WTC11 (cell line): ENCODE measurements around the gene KCNMA1. TPM values are rescaled to one million over a fixed set of nuclear protein-coding genes. Genes with fewer than 3 reads are reported as not detected.

Source experiments
- ATAC-seq: fragments of 200-7000 bp; cut with Tn5 transposase; 2 replicates; pipeline ENCODE4 v1.10.0; 2021; ENCODE audit warnings: mild to moderate bottlenecking, moderate library complexity
- CTCF ChIA-PET: fragments of 300-600 bp; sonication (Branson Sonifier 250); formaldehyde crosslinking; loops from one replicate; lab custom pipeline; 2021; ENCODE audit warnings: antibody characterized with exemption; lab: Charles Lee
- POLR2A ChIA-PET: fragments of 350-600 bp; sonication (Branson Sonifier 250); formaldehyde crosslinking; loops from one replicate; lab custom pipeline; 2021; ENCODE audit warnings: antibody characterized with exemption; lab: Charles Lee
- DNase-seq: peaks from one replicate; pipeline ENCODE4 v3.0.0; 2021; ENCODE audit warnings: low spot score
- H3K27ac Mint-ChIP-seq: 2 replicates; pipeline ENCODE4 v1.8.0; 2021; ENCODE audit warnings: mixed read lengths
- H3K27me3 Mint-ChIP-seq: 2 replicates; pipeline ENCODE4 v1.8.0; 2021; ENCODE audit warnings: low read depth, mild to moderate bottlenecking, moderate library complexity, mixed read lengths
- H3K36me3 Mint-ChIP-seq: 2 replicates; pipeline ENCODE4 v1.8.0; 2021; ENCODE audit warnings: mixed read lengths
- H3K4me1 Mint-ChIP-seq: 2 replicates; pipeline ENCODE4 v1.8.0; 2022; ENCODE audit warnings: mixed read lengths
- H3K4me3 Mint-ChIP-seq: 2 replicates; pipeline ENCODE4 v1.8.0; 2021; ENCODE audit warnings: mild to moderate bottlenecking, moderate library complexity, mixed read lengths
- H3K9me3 Mint-ChIP-seq: 2 replicates; pipeline ENCODE4 v1.8.0; 2021; ENCODE audit warnings: mixed read lengths
- AR ChIP-seq: fragments of 250-450 bp; sonication (Bioruptor Pico); IDR thresholded peaks from 2 replicates; pipeline ENCODE4 v1.9.0; 2021; ENCODE audit warnings: mild to moderate bottlenecking
- ARID4B ChIP-seq: sonication (generic); formaldehyde crosslinking; IDR thresholded peaks from 2 replicates; pipeline ENCODE4 v1.8.0; 2023; ENCODE audit warnings: missing genetic modification reagents, mild to moderate bottlenecking, borderline replicate concordance
- ATF3 ChIP-seq: sonication (generic); formaldehyde crosslinking; conservative IDR thresholded peaks from 2 replicates; pipeline ENCODE4 v1.8.1; 2022; ENCODE audit warnings: mild to moderate bottlenecking, missing genetic modification reagents
- E2F5 ChIP-seq: sonication (generic); formaldehyde crosslinking; IDR thresholded peaks from 2 replicates; pipeline ENCODE4 v1.8.1; 2022; ENCODE audit warnings: mild to moderate bottlenecking, moderate library complexity, missing genetic modification reagents
- GRHL2 ChIP-seq: fragments of 250-450 bp; sonication (Bioruptor Pico); IDR thresholded peaks from 2 replicates; pipeline ENCODE4 v1.8.0; 2022; ENCODE audit warnings: mild to moderate bottlenecking, moderate library complexity; ENCODE audit not compliant: insufficient replicate concordance, severe bottlenecking
- GTF2I ChIP-seq: fragments of 250-450 bp; sonication (Bioruptor Pico); conservative IDR thresholded peaks from 2 replicates; pipeline ENCODE4 v1.4.0; 2021; ENCODE audit warnings: mild to moderate bottlenecking
- HMGA2 ChIP-seq: fragments of 250-450 bp; sonication (Bioruptor Pico); IDR thresholded peaks from 2 replicates; pipeline ENCODE4 v1.4.0; 2021; ENCODE audit warnings: mild to moderate bottlenecking, moderate library complexity
- IRF2 ChIP-seq: sonication (generic); formaldehyde crosslinking; IDR thresholded peaks from 2 replicates; pipeline ENCODE4 v1.8.0; 2022; ENCODE audit warnings: low read depth, missing genetic modification reagents, borderline replicate concordance
- MLX ChIP-seq: sonication (generic); formaldehyde crosslinking; IDR thresholded peaks from 2 replicates; pipeline ENCODE4 v1.8.1; 2023; ENCODE audit warnings: mild to moderate bottlenecking, missing genetic modification reagents, moderate library complexity
- MXD4 ChIP-seq: fragments of 250-450 bp; sonication (Bioruptor Pico); IDR thresholded peaks from 2 replicates; pipeline ENCODE4 v1.8.0; 2021; ENCODE audit warnings: mild to moderate bottlenecking, moderate library complexity, borderline replicate concordance
- NR1H2 ChIP-seq: sonication (generic); formaldehyde crosslinking; IDR thresholded peaks from 2 replicates; pipeline ENCODE4 v1.9.0; 2021; ENCODE audit warnings: mild to moderate bottlenecking, moderate library complexity, missing genetic modification reagents
- NR2C2 ChIP-seq: sonication (generic); formaldehyde crosslinking; IDR thresholded peaks from 2 replicates; pipeline ENCODE4 v1.8.0; 2022; ENCODE audit warnings: mild to moderate bottlenecking, missing genetic modification reagents
- RELA ChIP-seq: sonication (generic); formaldehyde crosslinking; IDR thresholded peaks from 2 replicates; pipeline ENCODE4 v1.8.1; 2022; ENCODE audit warnings: missing genetic modification reagents, mild to moderate bottlenecking, borderline replicate concordance
- SMAD4 ChIP-seq: sonication (generic); formaldehyde crosslinking; IDR thresholded peaks from 2 replicates; pipeline ENCODE4 v1.8.0; 2022; ENCODE audit warnings: mild to moderate bottlenecking, missing genetic modification reagents
- TCF7 ChIP-seq: sonication (generic); formaldehyde crosslinking; IDR thresholded peaks from 2 replicates; pipeline ENCODE4 v1.8.0; 2022; ENCODE audit warnings: mild to moderate bottlenecking, low read depth, missing genetic modification reagents, moderate library complexity
- TP53 ChIP-seq: sonication (generic); formaldehyde crosslinking; IDR thresholded peaks from 2 replicates; pipeline ENCODE4 v1.8.1; 2023; ENCODE audit warnings: mild to moderate bottlenecking, missing genetic modification reagents
- ZNF317 ChIP-seq: sonication (generic); formaldehyde crosslinking; IDR thresholded peaks from 2 replicates; pipeline ENCODE4 v1.8.1; 2023; ENCODE audit warnings: low read depth, mild to moderate bottlenecking, moderate library complexity, missing genetic modification reagents, borderline replicate concordance
- ZNF425 ChIP-seq: fragments of 250-450 bp; sonication (Bioruptor Pico); conservative IDR thresholded peaks from 2 replicates; pipeline ENCODE4 v1.9.0; 2021; ENCODE audit warnings: mild to moderate bottlenecking
- ZNF671 ChIP-seq: fragments of 250-450 bp; sonication (Bioruptor Pico); IDR thresholded peaks from 2 replicates; pipeline ENCODE4 v1.8.0; 2021; ENCODE audit warnings: mild to moderate bottlenecking
- total RNA-seq: library from RNA; stranded (reverse); gene quantifications from 3 replicates; pipeline ENCODE4 v1.2.3, GENCODE V29; 2021

The KCNMA1 gene
- total RNA-seq, 1 experiment from 2014 or later: 7.3 TPM

GRCh38 chr10:77504196-77504872, 133.3 kb downstream of the KCNMA1 start:
- H3K27ac Mint-ChIP-seq: no peak overlapping the region
- ATAC-seq: no peak
- ChIA-PET POLR2A (no interaction called here), CTCF (interaction anchor here (1.0 to 1.6 kb wide), 3 partner anchors 9 to 135 kb away, joined by 3 to 5 read pairs (median 4); no protein-coding TSS in a partner anchor)
- H3K4me1 Mint-ChIP-seq: 0 out of 2 replicates have a peak, but pooled peaks cover 5% of the 10 kb centered on the region
- no peak overlapping the region for H3K4me3 Mint-ChIP-seq
- H3K36me3 Mint-ChIP-seq: no peaks in the 10 kb centered on the region
- TF ChIP-seq ZNF671 (CRISPR knock-in tag): no peak
- no peak for TF ChIP-seq TP53
- no peak for TF ChIP-seq IRF2 (CRISPR knock-in tag)
- no peak for TF ChIP-seq TCF7 (CRISPR knock-in tag)
- TF ChIP-seq MLX (CRISPR knock-in tag): no peak
- no peak for TF ChIP-seq NR1H2 (CRISPR knock-in tag)
- no peak for TF ChIP-seq HMGA2
- no peak for TF ChIP-seq ATF3 (CRISPR knock-in tag)
- TF ChIP-seq ARID4B: no peak
- no peak for TF ChIP-seq SMAD4 (CRISPR knock-in tag)
- no peak for TF ChIP-seq NR2C2 (CRISPR knock-in tag)
- TF ChIP-seq E2F5 (CRISPR knock-in tag): no peak
- no peak for TF ChIP-seq MXD4 (CRISPR knock-in tag)
- no peak for TF ChIP-seq ZNF317 (CRISPR knock-in tag)
- TF ChIP-seq ZNF425 (CRISPR knock-in tag): no peak
- no peak for TF ChIP-seq RELA (CRISPR knock-in tag)
- no peak for TF ChIP-seq GTF2I (CRISPR knock-in tag)
- no peak for TF ChIP-seq AR (CRISPR knock-in tag)
- TF ChIP-seq GRHL2 (CRISPR knock-in tag): no peak
- H3K27me3 Mint-ChIP-seq: no peaks in the 10 kb centered on the region
- H3K9me3 Mint-ChIP-seq: no peaks in the 10 kb centered on the region
- no peak for DNase-seq
